HG03378 (cell line): ENCODE results near the gene ARSK.

ENCODE experiments used
- ATAC-seq: cut with Tn5 transposase; IDR thresholded peaks from one replicate; pipeline ENCODE4 v1.9.1; 2021; ENCODE audit warnings: mild to moderate bottlenecking, moderate library complexity; ENCODE audit not compliant: unreplicated experiment

The ARSK gene

GRCh38 chr5:95563367-95563766 lies 8.5 kb downstream of the ARSK start:
- ATAC-seq = no peak

- ATAC-seq = no peak
These were observed 9.5 kb downstream of the ARSK start for GRCh38 chr5:95564450-95564849.

DNA sequence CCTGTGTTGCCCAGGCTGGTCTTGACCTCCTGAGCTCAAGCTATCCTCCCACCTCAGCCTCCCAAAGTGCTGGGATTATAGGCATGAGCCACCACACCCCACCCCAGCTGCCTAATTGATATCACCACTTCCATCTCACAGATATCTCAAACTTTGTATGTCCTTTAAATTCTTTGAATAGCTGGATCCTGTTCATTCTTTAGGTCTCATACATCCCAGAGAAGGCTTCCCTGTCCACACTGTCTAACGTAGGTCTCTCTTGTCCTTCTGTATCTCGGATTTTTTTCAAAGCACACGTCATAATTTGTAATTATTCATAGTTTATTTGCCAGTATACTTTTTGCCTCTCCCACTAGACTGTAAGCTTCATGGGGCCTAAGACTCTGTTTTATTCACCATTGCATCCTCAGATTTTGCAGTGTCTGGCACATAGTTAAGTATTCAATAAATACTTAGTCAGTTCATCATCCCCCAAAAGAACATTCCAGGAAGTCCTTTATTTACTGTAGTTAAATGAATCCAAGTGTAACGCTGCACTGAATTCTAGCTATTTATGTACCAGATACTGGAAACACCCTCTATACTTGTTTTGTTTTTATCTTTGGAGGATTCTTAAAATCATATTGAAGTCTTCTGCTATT lies 10.5 kb downstream of the ARSK start:
- ATAC-seq = no peak

DNA sequence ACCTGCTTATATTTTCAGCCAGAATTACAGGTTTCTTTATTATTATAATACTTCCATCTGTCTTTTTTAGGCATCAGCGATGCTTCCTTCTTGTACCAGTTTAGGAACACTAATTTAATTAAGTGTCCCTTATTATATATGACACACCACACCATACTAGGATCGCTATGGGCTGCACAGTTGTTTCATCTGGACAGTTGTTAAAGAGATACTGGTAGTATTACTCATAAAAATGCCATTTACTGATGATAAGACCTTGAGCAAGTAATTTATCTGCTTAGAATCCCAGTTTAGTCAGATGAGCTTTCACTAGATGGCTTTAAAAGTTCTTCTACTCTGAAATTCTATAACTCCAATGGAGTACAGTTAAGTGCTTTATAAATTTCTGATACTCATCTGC lies 17.1 kb downstream of the ARSK start:
- ATAC-seq = no peak

DNA sequence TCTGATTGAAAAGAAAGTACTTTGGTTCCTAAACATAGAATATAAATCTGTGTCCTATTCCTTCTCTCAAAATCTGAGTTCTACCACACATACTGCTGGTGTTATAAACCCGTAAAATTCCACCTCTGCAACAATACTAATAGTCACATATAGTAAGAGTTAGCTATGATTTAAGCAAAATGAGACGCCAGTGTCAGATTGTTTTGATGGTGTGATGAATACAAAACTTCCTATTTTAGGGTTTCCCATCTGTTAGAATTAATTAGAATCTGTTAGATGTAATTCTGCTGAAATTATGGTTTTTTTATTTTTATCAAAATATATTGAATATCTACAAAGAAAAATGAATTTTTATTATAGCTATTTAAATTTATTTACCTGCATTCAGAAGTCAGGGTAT lies 26.7 kb downstream of the ARSK start:
- ATAC-seq = no peak

- ATAC-seq = no peak
These were observed 29.1 kb downstream of the ARSK start for GRCh38 chr5:95583992-95584391.

DNA sequence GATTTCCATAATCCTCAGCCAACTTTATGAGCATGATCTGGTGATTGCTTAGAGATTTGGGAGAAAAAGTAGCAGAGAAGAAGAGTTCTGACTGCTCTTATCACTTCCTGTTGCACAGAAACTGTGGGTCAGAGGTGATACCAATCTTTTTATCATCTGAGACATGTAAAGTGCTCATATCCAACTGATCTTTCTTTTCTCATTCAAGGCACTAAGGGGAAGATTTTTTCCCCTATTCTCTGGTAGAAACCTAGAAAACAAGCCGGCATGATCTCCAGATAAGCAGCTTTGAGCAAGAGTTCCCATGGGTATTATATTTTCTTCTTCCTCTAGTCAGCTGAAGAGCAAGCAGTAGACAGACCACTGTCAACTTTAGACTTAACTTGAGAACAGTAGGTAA lies 36.0 kb downstream of the ARSK start:
- no peak for ATAC-seq

GRCh38 chr5:95591490-95591901 lies 36.6 kb downstream of the ARSK start:
- peak; percentile 92 for ATAC-seq

- no peak for ATAC-seq
These were observed 40.5 kb downstream of the ARSK start for GRCh38 chr5:95595289-95595931.

DNA sequence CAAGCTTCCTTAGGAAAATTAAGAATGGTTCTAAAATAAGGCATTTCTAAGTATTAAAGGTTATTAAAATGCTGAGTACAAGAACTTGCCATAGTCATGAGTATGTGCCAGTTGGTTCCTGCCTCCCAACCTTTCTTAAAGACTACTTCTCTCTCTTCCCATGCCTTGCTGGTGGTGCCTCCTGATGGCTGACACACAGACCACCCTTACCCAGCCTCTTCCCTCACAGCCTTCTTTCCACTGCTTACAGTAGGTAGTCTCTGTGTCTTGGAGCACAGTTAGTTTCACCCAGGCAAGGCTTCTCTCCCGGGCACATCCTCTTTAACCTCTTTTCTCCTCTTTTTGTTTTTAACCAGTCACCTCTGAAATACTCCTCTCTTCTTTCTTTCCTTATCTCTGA lies 44.4 kb downstream of the ARSK start:
- no peak for ATAC-seq

DNA sequence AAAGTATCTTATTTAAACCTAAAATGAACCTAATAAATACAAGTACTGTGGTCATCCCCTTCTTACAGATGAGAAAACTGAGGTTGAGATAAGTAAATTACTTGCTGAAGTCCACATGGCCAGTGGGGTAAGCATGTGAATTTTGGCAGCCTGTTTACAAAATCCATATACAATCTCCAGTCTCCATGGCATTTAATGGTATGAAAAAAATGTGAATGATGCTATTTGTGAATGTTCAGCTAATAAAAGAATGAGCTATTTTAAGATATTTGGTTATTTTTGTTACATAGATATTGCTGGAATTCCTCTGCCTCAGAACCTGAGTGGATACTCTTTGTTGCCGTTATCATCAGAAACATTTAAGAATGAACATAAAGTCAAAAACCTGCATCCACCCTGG lies 45.7 kb downstream of the ARSK start:
- ATAC-seq = no peak

- ATAC-seq = no peak
These were observed 50.9 kb downstream of the ARSK start for GRCh38 chr5:95605786-95606185.

- no peak for ATAC-seq
These were observed 51.5 kb downstream of the ARSK start for GRCh38 chr5:95606419-95606818.

GRCh38 chr5:95609711-95610110 lies 54.8 kb downstream of the ARSK start:
- no peak for ATAC-seq

DNA sequence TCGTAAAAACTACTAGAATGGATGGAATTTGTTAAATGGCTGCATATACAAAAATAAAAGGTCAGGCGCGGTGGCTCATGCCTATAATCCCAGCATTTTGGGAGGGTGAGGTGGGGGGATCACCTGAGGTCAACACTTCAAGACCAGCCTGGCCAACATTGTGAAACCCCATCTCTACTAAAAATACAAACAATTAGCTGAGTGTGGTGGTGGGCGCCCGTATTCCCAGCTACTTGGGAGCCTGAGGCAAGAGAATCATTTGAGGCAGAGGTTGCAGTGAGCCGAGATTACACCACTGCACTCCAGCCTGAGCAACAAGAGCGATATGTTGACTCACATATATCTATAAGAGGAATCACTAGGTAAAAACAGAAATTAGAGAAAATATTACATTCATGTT lies 55.6 kb downstream of the ARSK start:
- ATAC-seq = no peak

DNA sequence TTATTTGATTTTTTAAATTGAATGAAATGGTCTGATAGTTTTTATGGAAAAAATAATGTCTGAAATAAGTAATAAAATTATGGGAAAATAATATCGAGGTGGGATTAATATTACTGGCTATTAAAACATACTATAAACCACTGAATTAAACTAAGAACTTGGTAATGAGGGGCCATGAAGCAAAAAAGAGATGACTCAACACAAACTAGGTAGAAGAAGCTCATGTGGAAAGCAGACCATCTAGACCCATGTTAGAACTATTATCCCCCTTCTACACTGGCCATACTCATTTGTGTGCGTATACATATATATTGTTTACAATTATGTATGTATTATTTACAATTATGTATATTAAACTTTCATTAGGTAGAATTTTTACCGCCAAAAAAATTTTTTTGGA lies 56.5 kb downstream of the ARSK start:
- ATAC-seq = no peak

- no peak for ATAC-seq
These were observed 58.6 kb downstream of the ARSK start for GRCh38 chr5:95613514-95613913.

- ATAC-seq = peak; percentile 71
These were observed 60.2 kb downstream of the ARSK start for GRCh38 chr5:95615164-95615467.

DNA sequence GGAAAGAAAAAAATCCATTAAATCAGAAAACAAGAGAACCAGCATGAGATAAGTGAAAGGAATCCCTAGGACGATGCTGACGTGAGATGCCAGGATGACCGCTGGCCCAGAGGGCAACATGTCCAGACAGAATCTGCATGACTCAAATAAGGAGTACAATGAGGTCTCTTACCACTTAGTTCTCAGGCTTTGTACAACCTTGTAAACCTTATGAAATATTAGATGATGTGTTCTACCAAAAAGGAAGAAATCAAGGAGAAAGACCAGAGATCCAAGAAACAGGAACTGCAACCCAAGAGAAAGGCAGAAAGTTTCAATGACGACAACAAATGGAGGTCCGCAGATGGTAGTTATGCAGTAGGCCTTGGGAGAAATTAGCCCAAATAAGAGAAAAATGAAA lies 62.2 kb downstream of the ARSK start:
- ATAC-seq = no peak

- ATAC-seq = no peak
These were observed 64.2 kb downstream of the ARSK start for GRCh38 chr5:95619096-95619495.

DNA sequence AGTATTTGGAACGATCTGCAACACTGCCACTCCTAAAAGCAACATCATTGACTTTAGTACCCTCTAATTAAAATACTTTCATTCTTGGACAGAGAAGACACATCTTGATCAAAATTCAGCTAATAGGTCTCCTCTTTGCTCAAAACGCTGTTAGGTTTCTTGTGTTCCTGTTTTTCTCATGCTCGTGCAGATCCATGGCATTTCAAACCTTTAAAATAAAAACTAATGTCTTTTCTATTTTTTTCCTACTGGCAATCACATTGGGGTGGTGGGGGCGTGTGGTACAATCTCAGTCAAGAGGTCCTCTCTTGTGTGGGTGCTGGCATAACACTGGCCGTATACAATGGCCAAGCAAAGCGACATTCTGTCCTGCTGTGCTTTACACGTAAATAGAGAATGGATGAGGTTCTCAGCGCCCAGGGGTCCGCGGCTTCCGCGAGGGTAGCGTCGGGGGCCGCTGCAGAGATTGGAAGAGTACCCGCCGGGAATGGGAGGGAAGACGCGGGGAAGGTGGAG lies 64.7 kb downstream of the ARSK start:
- ATAC-seq = no peak

DNA sequence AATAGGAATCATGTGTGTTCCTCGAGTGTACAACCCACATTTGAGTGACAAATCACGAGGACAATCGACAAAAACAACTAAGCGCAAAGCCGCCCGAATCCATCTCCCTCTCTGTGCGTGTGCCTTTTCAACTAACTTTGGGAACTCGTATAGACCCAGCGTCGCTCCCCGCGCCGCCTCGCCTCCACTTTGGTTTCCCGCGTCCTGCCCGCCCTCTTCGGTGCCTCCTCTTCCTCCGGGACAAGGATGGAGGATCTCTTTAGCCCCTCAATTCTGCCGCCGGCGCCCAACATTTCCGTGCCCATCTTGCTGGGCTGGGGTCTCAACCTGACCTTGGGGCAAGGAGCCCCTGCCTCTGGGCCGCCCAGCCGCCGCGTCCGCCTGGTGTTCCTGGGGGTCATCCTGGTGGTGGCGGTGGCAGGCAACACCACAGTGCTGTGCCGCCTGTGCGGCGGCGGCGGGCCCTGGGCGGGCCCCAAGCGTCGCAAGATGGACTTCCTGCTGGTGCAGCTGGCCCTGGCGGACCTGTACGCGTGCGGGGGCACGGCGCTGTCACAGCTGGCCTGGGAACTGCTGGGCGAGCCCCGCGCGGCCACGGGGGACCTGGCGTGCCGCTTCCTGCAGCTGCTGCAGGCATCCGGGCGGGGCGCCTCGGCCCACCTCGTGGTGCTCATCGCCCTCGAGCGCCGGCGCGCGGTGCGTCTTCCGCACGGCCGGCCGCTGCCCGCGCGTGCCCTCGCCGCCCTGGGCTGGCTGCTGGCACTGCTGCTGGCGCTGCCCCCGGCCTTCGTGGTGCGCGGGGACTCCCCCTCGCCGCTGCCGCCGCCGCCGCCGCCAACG lies 65.3 kb downstream of the ARSK start, which contains the start of gene GPR150:
TSS of gene GPR150 (plus strand) at position 58 of the 840 bp plus-strand sequence. CDS start at position 247, 189 bp downstream.
- ATAC-seq = peak; percentile 42
